Prostate gland (tissue), 2 donors: ENCODE results near the gene USP9Y. TPM values are rescaled to one million over a fixed set of nuclear protein-coding genes. Genes with fewer than 3 reads are reported as not detected.
A peak's percentile ranks its signal among the peaks of the same experiment; 100 is the strongest.

Source experiments
- DNase-seq: peaks from one replicate; pipeline ENCODE4 v3.0.0-alpha.2; 2019; ENCODE audit warnings: low spot score
- H3K27ac ChIP-seq, 2 donors: fragments of 200-600 bp; sonication (generic); 2 replicates each; pipeline ENCODE4 v1.5.1; 2017 to 2019
- H3K27me3 ChIP-seq: fragments of 200-600 bp; sonication (generic); replicated peaks from 2 replicates; pipeline ENCODE4 v1.5.1; 2019; ENCODE audit not compliant: insufficient read depth
- H3K36me3 ChIP-seq, 2 donors: fragments of 200-600 bp; sonication (generic); 1 replicate in 1 of 2; 2 replicates in 1 of 2; pipeline versions ENCODE4 v1.5.1 to v1.8.1; 2017 to 2019
- H3K4me1 ChIP-seq: fragments of 200-600 bp; sonication (generic); replicated peaks from 2 replicates; pipeline ENCODE4 v1.5.1; 2019
- H3K4me3 ChIP-seq, 2 donors: fragments of 200-600 bp; sonication (generic); 2 replicates each; pipeline ENCODE4 v1.5.1; 2017 to 2019
- H3K9me3 ChIP-seq: fragments of 200-600 bp; sonication (generic); 2 replicates; pipeline ENCODE4 v1.5.1; 2017
- POLR2A ChIP-seq: fragments of 450-650 bp; IDR thresholded peaks from one replicate; pipeline ENCODE4 v1.6.1; 2016; ENCODE audit warnings: antibody characterized with exemption, mild to moderate bottlenecking
- POLR2AphosphoS5 ChIP-seq: sonication (generic); formaldehyde crosslinking; IDR thresholded peaks from one replicate; pipeline ENCODE4 v1.6.1; 2017; ENCODE audit warnings: antibody characterized with exemption
- WGBS: methylation state at CpG from one replicate; pipeline ENCODE4 v1.1.5; 2018; 5-methylcytosine and 5-hydroxymethylcytosine counted together
- intact Hi-C: fragments of 100-400 bp; cut with DNase I; formaldehyde crosslinking; loops from one replicate; pipeline ENCODE4 v1.14.2; 2022
- total RNA-seq, 2 donors: library from RNA; depleted of rRNA; stranded (reverse); fragments of >200 nt; gene quantifications; one replicate each; pipeline ENCODE4 v1.1.0, GENCODE V29; 2016
- TF ChIP-seq, protein P1 (sequence below), 4 experiments: fragments of 200-600 bp in 2 of 4; fragments of 450-650 bp in 2 of 4; sonication (generic) in 2 of 4; IDR thresholded peaks; 1 replicate in 3 of 4; 2 replicates in 1 of 4; pipeline ENCODE4 v1.5.1; 2016 to 2019; ENCODE audit warnings: antibody characterized with exemption in 4 of 4, mild to moderate bottlenecking in 2 of 4, moderate library complexity in 2 of 4

The USP9Y gene
- total RNA-seq, 2 donors from 2014 or later = 28.2 to 33.9 TPM

DNA sequence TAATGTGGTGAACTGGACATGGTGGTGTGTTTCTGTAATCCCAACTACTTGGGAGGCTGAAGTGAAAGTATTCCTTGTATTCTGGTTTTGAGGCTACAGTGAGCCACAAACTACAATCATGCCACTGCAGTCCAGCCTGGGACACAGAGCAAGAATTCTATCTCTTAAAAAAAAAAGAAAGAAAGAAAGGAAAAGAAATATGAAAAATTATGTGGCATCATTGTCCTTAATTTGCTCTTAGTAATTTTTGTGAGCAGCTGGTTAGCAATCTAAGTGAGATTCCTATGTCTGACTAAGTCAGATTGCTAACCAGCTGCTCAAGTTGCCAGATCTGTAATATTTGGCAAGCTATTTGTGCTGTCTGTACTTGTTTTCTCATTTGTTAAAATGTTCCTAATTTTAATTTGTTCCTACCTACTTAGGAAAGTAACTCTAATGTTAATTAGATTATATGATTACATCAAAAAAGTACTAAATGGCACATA, 154.8 kb downstream of the USP9Y start:
- Histone ChIP-seq H3K9me3 (no peaks in the 10 kb centered on the region), H3K4me3 (no peak overlapping the region), H3K27me3 (no peaks in the 10 kb centered on the region), H3K36me3 (no peaks in the 10 kb centered on the region), H3K27ac (no peak overlapping the region), H3K4me1 (no peaks in the 10 kb centered on the region)
- no peak for DNase-seq
- no peak for TF ChIP-seq POLR2AphosphoS5
- TF ChIP-seq, protein P1, sequence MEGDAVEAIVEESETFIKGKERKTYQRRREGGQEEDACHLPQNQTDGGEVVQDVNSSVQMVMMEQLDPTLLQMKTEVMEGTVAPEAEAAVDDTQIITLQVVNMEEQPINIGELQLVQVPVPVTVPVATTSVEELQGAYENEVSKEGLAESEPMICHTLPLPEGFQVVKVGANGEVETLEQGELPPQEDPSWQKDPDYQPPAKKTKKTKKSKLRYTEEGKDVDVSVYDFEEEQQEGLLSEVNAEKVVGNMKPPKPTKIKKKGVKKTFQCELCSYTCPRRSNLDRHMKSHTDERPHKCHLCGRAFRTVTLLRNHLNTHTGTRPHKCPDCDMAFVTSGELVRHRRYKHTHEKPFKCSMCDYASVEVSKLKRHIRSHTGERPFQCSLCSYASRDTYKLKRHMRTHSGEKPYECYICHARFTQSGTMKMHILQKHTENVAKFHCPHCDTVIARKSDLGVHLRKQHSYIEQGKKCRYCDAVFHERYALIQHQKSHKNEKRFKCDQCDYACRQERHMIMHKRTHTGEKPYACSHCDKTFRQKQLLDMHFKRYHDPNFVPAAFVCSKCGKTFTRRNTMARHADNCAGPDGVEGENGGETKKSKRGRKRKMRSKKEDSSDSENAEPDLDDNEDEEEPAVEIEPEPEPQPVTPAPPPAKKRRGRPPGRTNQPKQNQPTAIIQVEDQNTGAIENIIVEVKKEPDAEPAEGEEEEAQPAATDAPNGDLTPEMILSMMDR (IDR thresholded peaks at IDR 0.05) = no peak
- intact Hi-C loops = no loop called here

DNA sequence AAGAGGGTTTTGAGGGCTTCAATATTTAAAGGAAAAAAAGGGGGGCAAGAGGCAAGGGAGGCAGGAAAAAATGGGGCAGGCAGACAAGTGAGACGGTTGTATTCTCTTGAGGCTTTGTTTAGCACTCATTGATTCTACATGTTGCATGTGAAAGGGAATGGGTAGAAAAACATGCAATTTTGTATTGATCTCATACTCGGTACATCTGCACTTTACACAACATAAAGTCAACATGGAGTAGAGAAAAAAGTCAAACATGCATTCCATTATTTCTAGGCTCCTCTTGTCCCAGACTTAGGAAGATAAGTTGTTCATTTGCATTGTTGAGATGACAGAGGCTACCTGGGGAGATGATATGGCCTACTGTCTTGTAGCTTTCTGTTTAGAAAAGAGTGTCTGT, 166.9 kb downstream of the USP9Y start:
- H3K27me3 ChIP-seq = no peaks in the 10 kb centered on the region
- intact Hi-C loops = no loop called here
- H3K27ac ChIP-seq = no peak overlapping the region
- H3K9me3 ChIP-seq = no peaks in the 10 kb centered on the region
- no peak overlapping the region for H3K4me3 ChIP-seq
- DNase-seq = no peak
- 74% methylated on average over 2 of the region's 2 CpGs for WGBS
- H3K4me1 ChIP-seq = no peaks in the 10 kb centered on the region
- TF ChIP-seq POLR2A = no peak
- TF ChIP-seq, protein P1 (IDR thresholded peaks at IDR 0.05) = no peak
- TF ChIP-seq POLR2AphosphoS5 = no peak
- H3K36me3 ChIP-seq = no peaks in the 10 kb centered on the region

- Histone ChIP-seq H3K4me1 (no peaks in the 10 kb centered on the region), H3K27ac (no peak overlapping the region), H3K27me3 (no peaks in the 10 kb centered on the region), H3K4me3 (no peak overlapping the region), H3K9me3 (no peaks in the 10 kb centered on the region), H3K36me3 (no peaks in the 10 kb centered on the region)
- no peak for DNase-seq
- TF ChIP-seq, protein P1 (IDR thresholded peaks at IDR 0.05) = no peak
- TF ChIP-seq POLR2AphosphoS5 (no peak), POLR2A (no peak)
- intact Hi-C loops = no loop called here
These were observed 195.9 kb downstream of the USP9Y start for GRCh38 chrY:12896973-12897372.

DNA sequence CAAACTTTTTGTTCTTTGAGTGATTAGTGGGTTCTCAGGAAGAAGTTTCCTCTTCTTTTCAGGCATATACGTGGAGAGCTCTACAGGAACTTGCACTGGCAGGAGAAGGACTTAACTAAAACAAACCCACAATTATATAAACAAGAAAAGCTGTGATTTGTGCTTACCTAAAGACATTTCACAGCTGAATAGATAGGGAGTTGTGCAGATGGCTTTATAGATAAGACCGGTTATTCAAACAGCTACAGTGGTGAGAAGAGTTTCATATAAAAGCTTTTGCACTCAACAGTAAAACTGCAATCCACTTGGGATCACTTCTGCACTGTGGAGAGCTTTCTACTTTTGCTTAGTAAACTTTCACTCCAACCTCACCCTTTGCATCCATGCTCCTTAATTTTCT, 197.6 kb downstream of the USP9Y start:
- Histone ChIP-seq H3K9me3 (no peaks in the 10 kb centered on the region), H3K27me3 (no peaks in the 10 kb centered on the region), H3K4me3 (no peak overlapping the region), H3K4me1 (no peaks in the 10 kb centered on the region), H3K36me3 (no peaks in the 10 kb centered on the region), H3K27ac (no peak overlapping the region)
- WGBS = 8% methylated on average over 2 of the region's 2 CpGs
- intact Hi-C loops = no loop called here
- no peak for DNase-seq
- TF ChIP-seq POLR2A (no peak), POLR2AphosphoS5 (no peak)
- TF ChIP-seq, protein P1 (IDR thresholded peaks at IDR 0.05) = no peak

GRCh38 chrY:12904618-12905516, 203.8 kb downstream of the USP9Y start, which contains the start of gene DDX3Y:
TSS of gene DDX3Y (plus strand) at chrY:12904868. CDS start at chrY:12904937, 69 bp downstream.
- Histone ChIP-seq H3K4me1 (no peaks in the 10 kb centered on the region), H3K36me3 (no peaks in the 10 kb centered on the region), H3K9me3 (no peaks in the 10 kb centered on the region), H3K4me3 (peak within 1 kb of the TSS; percentile 52 to 55), H3K27ac (peak within 1 kb of the TSS; percentile 96 to 98), H3K27me3 (no peaks in the 10 kb centered on the region)
- TF ChIP-seq POLR2AphosphoS5 (no peak), POLR2A (no peak)
- TF ChIP-seq, protein P1 (IDR thresholded peaks at IDR 0.05) = no peak
- WGBS = 1% methylated on average over 48 of the region's 54 CpGs
- DNase-seq = peak; percentile 82
- intact Hi-C loops = loop anchor here (10.0 kb wide), 2 partner anchors 240 to 800 kb away; partner anchors contain the start of gene TMSB4Y
